HL-60 (cell line): ENCODE data around the gene SLC30A9.
A peak's percentile ranks its signal among the peaks of the same experiment; 100 is the strongest.

ENCODE experiments used
- DNase-seq, 2 experiments: peaks; one replicate each; pipeline ENCODE4 v3.0.0-alpha.2; 2010 to 2020; ENCODE audit warnings: low read depth in 1 of 2, low spot score in 1 of 2
- H3K27ac ChIP-seq: fragments of 250-450 bp; sonication (Bioruptor Pico); replicated peaks from 2 replicates; pipeline ENCODE4 v1.5.1; 2020; ENCODE audit warnings: mild to moderate bottlenecking, moderate library complexity
- H3K27me3 ChIP-seq: fragments of 250-450 bp; sonication (Bioruptor Pico); 2 replicates; pipeline ENCODE4 v1.5.1; 2021; ENCODE audit warnings: mild to moderate bottlenecking, moderate library complexity; ENCODE audit not compliant: insufficient read depth, poor library complexity, severe bottlenecking
- H3K4me3 ChIP-seq: replicated peaks from 2 replicates; pipeline ENCODE4 v1.5.1; 2011; ENCODE audit warnings: mild to moderate bottlenecking, control low read depth, low read length; ENCODE audit not compliant: insufficient read depth
- CTCF ChIP-seq: IDR thresholded peaks from one replicate; pipeline ENCODE4 v1.5.1; 2011; ENCODE audit warnings: low read length, control low read depth, inconsistent platforms; ENCODE audit not compliant: insufficient read depth
- GABPA ChIP-seq: IDR thresholded peaks from 2 replicates; pipeline ENCODE4 v1.6.1; 2012; ENCODE audit warnings: low read depth
- POLR2AphosphoS5 ChIP-seq: IDR thresholded peaks from 2 replicates; pipeline ENCODE4 v1.6.1; 2012; ENCODE audit warnings: low read depth
- SPI1 ChIP-seq: IDR thresholded peaks from 2 replicates; pipeline ENCODE4 v1.6.1; 2012; ENCODE audit warnings: low read depth, mild to moderate bottlenecking, borderline replicate concordance
- TF ChIP-seq, protein P1 (sequence below): IDR thresholded peaks from 2 replicates; pipeline ENCODE4 v1.6.1; 2012; ENCODE audit warnings: low read depth; ENCODE audit not compliant: insufficient replicate concordance

Gene SLC30A9

DNA sequence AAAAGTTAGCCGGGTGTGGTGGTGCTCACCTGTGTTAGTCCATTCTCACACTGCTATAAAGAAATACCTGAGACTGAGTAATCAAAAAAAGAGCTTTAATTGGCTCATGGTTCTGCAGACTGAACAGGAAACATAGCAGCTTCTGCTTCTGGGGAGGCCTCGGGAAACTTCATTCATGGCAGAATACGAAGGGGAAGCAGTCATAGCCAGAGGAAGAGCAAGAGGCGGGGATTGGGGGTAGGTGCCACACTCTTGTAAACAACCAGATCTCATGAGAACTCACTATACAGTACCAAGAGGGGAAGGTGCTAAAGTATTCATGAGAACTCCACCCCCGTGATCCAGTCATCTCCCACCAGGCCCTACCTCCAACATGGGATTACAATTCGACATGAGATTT is 98.1 kb downstream of the SLC30A9 start:
- Histone ChIP-seq H3K4me3 (no peak overlapping the region), H3K27ac (no peak overlapping the region), H3K27me3 (no peaks in the 10 kb centered on the region)
- DNase-seq: peak in 1 of 2 experiments; percentile 7
- TF ChIP-seq, protein P1, sequence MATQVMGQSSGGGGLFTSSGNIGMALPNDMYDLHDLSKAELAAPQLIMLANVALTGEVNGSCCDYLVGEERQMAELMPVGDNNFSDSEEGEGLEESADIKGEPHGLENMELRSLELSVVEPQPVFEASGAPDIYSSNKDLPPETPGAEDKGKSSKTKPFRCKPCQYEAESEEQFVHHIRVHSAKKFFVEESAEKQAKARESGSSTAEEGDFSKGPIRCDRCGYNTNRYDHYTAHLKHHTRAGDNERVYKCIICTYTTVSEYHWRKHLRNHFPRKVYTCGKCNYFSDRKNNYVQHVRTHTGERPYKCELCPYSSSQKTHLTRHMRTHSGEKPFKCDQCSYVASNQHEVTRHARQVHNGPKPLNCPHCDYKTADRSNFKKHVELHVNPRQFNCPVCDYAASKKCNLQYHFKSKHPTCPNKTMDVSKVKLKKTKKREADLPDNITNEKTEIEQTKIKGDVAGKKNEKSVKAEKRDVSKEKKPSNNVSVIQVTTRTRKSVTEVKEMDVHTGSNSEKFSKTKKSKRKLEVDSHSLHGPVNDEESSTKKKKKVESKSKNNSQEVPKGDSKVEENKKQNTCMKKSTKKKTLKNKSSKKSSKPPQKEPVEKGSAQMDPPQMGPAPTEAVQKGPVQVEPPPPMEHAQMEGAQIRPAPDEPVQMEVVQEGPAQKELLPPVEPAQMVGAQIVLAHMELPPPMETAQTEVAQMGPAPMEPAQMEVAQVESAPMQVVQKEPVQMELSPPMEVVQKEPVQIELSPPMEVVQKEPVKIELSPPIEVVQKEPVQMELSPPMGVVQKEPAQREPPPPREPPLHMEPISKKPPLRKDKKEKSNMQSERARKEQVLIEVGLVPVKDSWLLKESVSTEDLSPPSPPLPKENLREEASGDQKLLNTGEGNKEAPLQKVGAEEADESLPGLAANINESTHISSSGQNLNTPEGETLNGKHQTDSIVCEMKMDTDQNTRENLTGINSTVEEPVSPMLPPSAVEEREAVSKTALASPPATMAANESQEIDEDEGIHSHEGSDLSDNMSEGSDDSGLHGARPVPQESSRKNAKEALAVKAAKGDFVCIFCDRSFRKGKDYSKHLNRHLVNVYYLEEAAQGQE: no peak
- TF ChIP-seq POLR2AphosphoS5 (no peak), SPI1 (no peak), GABPA (no peak), CTCF (no peak)

DNA sequence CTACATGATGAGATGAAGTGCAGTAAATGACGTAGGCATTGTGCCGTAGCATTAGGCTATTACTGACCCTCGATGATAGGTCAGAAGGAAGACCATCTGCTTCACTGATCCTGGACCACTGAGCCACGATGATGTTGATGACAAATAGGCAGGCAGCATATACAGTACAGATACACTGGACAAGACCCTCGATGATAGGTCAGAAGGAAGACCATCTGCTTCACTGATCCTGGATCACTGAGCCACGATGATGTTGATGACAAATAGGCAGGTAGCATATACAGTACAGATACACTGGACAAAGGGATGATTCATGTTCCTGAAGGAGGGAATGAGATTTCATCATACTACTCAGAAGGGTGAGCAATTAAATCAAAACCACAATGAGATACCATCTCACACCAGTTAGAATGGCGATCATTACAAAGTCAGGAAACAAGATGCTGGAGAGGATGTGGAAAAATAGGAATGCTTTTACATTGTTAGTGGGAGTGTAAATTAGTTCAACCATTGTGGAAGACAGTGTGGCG is 111.2 kb downstream of the SLC30A9 start:
- no peak for DNase-seq
- TF ChIP-seq CTCF (no peak), SPI1 (no peak)
- Histone ChIP-seq H3K27me3 (no peaks in the 10 kb centered on the region), H3K27ac (no peak overlapping the region), H3K4me3 (no peak overlapping the region)

GRCh38 chr4:42104521-42104920 is 114.2 kb downstream of the SLC30A9 start:
- Histone ChIP-seq H3K27me3 (no peaks in the 10 kb centered on the region), H3K4me3 (no peak overlapping the region), H3K27ac (no peak overlapping the region)
- TF ChIP-seq SPI1 (no peak), GABPA (no peak), CTCF (no peak), POLR2AphosphoS5 (no peak)
- TF ChIP-seq, protein P1: no peak
- DNase-seq: no peak

- DNase-seq: no peak
- H3K4me3 ChIP-seq: no peak overlapping the region
- H3K27ac ChIP-seq: no peak overlapping the region
- H3K27me3 ChIP-seq: no peaks in the 10 kb centered on the region
- TF ChIP-seq SPI1 (no peak), POLR2AphosphoS5 (no peak), CTCF (no peak), GABPA (no peak)
- TF ChIP-seq, protein P1: no peak
Observed at GRCh38 chr4:42112846-42113245, 122.5 kb downstream of the SLC30A9 start.
